ENCODE results near the gene RERE.
A peak's percentile ranks its signal among the peaks of the same experiment; 100 is the strongest.

The RERE gene

DNA sequence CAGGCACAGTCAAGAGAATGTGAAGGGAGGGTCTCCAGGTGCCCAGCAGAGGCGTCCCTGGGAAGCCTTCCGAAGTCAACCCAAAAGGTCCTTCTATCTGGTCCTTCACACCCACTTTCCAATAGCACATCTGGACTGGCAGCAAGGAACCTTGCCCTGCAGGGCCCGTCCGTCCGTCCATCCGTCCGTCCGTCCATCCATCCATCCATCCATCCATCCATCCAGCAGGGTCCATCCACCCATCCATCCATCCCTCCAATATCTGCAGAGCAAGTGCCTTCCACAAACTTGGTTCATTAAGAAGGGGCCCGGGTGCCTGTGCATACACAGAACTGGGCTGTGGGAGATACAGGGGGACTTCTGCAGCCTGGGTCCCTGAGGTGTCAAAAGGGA is 468.0 kb downstream of the RERE start:
- no peak for DNase-seq (ENCODE audit: low spot score)

DNA sequence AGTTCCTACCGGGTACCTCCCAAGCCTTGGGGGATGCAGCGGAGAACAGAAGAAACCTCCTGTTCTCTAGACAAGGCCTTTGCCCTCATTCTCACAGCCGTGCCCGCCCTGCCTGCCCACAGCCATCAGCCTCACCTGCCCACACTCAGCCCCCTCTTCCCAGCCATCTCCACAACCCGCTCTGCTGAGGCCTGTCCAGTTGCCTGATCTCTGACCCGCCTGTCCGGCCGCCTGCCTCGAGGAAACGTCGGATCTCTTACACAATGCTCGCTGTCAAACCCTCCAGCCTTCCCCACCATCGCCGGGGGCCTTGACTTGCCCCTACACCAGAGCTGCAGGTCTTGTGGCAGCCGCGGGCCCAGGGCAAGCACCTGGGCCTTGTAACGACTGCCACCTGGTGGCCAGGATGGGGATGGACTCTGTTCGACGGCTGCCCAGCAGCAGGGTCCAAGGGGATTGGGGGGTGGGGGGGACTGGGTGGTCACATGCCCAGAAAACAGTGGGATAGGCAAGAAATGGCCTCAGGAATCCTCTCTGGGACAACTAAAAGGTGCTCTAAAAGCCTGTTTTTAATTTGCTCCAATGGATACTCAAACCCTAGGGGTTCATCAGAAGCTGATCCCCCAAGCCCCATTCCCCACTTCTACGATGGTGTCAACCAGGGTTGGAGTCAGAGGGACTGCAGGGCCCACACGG is 468.5 kb downstream of the RERE start:
- peak; percentile 98 for DNase-seq (ENCODE audit: low spot score)

DNA sequence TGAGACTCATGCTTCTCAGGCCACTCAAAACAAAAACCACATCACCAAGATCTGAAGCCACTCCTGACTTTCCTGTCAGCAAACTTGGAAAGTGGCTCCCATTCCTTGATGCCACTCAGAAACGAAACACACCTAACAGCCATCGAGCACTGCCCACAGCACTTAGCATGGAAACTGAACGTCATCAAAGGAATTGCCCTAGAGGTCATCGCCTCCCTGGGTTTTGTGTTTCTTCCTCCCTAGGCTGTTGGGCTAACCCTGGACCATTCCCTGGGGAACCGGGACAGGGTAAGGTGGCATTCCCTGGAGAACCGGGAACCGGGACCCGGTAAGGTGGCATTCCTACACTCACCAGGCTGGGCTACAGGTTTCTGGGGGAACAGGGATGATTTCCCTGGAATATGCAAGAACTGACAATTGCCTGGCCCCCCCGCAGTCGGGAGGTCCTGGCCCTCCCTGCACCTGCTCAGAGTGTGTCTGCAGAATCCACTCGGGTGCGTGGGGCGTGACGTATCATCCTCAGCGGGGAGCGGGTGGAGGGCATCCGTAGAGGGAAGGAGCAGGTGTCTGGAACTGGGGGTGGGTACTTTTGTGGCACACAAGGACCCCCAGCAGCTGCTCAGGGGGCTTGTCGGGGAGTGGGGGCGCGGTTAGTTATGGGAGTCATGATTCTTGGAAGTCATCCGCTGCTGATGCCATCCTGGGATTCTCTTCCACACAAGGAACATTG is 469.2 kb downstream of the RERE start:
- no peak for DNase-seq (ENCODE audit: low spot score)

DNA sequence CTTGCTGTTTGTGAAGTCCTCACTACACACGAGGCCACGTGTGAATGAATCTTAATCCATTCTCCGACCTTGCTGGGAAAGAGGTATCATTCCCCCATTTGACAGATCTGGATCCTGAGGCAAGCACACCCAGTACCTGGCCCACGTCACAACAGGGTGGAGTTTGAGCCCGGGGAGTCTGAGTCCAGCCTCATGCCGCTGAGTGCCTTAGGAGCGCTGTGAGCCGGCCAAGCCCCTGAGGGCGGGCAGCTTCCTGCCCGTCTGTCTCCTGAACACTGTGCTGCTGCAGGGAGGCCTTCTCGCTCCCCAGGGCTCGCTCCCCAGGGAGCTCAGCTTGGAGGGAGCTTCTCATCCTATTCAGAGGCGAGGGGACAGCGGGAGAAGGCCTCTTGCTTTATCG is 469.8 kb downstream of the RERE start:
- DNase-seq (ENCODE audit: low spot score) = no peak

DNA sequence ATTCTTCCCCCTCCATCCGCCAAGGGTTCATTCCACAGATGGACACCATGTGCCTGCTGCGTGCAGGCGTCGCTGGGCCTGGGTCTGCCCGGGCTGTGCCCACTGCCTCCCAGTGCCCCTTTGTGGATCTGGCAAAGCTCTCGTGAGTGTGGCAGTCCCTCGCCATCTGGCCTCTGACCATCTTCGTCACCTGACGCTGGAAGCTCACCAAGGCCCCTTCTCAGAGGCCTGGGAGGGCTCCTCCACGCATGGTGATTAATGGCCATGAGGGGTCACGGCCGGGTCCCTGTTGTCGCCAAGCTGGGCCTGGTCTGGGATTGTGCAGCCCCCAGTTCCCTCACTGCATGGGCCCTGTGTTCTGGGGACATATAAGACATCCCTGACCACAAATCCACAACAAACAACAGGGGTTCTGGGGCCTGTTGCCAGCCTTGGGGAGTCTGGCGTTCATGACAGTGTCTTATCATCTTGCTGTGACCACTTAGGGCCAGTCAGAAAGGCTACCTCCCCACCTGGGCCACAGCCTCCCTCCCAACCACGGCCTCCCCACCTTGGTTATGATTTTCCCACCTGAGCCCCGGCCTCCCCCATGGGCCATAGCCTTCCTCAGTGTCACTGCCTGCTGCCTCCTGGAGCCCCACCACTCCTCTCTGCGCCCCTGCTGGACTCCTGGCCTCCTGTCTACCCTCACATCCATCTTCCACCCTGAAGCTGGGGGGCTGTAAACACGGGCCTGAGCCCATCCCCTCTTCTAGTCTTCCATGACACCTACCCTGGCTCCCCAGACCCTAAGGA is 471.6 kb downstream of the RERE start:
- no peak for DNase-seq (ENCODE audit: low spot score)

DNA sequence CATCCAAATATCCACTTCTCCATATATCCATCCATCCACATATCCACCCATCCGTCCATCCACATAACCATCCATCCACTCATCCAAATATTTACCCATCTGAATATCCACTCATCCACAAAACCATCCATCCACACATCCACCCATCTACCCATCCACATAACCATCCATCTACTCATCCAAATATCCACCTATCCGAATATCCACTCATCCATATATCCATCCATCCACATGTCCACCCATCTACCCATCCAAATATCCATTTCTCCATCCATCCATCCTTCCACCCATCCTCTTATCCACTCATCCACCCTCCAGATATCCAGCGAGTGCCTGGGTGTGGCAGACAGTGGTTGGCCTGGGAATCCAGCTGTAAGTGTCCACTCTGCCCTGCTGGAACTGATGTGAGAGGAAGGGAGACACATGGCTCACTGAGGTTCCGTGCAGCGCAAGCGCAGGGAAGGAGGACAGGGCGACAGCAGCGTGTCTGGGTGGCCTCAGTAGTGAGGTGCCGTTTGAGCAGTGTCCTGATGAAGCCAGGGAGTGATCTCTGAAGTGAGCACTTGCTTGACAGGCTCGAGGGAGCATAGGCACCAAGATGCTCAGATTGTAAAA is 472.4 kb downstream of the RERE start:
- DNase-seq (ENCODE audit: low spot score) = no peak

DNA sequence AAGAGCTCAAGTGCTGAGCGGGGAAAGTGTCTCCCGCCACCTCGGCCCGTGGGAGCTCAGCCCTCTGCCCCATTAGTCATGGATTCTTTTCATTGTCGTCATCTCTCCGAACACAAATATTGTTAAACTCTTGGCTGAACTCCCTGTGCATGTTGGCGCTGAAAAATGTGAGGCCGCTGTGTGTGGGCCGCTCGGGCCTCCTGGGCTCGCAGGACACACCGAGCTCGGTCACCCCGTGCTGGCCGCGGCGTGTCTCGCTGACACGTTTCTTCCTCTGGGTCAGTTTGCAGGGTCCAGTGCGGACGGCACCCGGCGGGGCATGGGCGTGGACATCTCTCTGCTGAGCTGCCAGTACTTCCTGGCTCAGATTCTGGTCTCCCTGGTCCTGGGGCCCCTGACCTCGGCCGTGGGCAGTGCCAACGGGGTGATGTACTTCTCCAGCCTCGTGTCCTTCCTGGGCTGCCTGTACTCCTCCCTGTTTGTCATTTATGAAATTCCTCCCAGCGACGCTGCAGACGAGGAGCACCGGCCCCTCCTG is 473.9 kb downstream of the RERE start:
- DNase-seq (ENCODE audit: low spot score) = no peak

DNA sequence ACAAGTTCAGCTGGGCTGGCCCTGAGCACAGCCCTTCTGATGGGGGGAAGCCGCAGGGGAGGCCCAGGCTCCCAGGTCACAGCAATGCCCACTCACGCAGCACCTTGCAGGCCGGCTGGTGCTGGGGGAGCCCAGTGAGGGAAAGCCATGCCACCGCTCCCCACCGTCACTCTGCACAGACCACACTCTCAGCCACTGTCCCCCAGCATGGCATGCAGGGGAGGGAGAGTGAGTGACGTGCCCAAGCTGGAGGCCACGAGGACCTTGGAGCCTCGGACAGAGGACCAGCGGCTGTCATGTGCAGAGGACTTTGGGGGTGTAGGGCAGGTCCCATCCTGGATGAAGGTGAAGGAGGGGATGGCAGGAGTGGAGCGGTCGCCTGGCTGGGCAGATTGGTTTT is 474.4 kb downstream of the RERE start:
- DNase-seq (ENCODE audit: low spot score) = no peak

DNA sequence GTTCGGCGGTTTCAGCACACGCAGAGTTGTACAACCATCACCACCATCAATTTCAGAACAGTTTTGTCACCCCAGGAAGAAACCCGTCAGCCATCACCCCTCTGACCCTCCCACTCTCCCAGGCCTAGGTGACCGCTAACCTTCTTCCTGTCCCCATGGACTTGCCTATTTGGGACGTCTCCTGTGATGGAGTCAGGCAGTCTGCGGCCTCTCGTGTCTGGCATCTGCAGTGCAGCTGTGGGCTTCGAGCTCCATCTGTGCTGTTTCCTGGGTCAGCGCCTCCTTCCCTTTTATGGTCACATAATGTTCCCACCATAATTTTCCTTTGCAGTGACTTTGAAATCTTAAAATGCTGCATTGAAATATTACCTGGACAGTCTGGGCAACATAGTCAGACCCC is 475.1 kb downstream of the RERE start:
- DNase-seq (ENCODE audit: low spot score) = no peak

DNA sequence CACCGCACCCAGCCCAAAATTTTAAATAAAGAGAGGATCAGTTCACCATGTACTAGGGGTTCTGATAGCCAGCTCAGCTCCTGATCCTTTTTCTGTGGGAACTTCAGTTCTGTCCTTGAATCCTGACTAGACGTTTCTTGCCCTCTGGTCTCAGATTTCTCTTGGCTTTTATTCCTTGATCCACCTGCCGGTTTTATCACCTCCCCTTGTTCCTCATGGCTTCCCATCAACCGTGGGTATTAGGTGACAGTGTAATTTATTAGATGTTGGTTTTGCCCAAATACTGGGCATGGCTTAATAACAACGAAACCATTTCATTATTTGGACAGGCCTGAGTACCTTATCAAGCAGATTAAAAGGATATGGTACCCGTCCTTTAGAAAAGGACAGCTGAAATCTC is 477.0 kb downstream of the RERE start:
- DNase-seq (ENCODE audit: low spot score) = no peak

DNA sequence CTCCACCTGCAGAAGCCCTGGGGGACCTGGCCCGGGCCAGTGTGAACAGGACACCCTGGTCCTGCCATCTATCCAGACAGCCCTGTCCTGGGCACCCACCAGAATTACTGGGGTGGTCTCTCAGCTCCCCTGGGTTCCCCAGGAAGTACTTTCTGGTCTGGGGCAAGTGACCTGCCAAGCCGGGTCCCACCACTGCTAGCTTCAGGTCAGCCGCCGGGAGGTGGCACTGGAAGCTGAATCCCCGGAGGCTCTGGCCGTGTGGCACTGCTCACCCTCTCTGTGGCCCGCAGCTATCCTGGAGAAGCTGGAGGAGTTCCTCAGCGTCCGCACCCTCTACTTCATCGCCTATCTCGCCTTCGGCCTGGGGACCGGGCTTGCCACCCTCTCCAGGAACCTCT is 478.2 kb downstream of the RERE start:
- no peak for DNase-seq (ENCODE audit: low spot score)

DNA sequence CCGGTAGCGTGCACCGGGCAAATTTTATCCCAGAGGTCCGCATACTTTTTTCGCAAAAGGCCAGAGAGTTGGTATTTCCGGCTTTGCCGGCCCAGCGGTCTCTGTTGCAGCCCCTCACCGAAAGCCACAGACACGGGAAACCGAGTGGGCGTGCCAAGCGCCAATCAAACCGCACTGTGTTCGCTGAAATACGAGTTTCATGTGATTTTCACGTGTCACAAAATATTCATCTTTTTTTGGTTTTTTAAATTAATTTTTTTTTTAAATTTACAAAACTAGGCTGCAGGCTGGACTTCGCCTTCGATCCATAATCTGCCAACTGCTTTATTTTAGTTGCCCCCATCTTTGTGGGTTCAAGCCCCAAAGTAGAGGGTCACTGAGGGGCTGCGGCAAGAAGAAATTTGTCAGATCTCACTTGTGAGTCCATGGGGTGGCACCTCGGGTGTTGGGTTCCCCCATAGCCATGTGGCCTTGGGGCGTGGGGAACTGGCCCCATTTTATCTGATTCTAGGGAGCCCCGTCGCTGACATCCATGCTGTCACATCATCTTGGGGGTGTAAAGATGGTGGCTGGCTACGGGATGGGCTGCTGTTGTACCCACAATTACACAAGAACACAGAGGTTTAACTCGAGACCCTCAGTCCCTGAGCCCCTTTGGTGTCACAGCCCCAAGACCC is 478.8 kb downstream of the RERE start:
- DNase-seq (ENCODE audit: low spot score) = no peak

DNA sequence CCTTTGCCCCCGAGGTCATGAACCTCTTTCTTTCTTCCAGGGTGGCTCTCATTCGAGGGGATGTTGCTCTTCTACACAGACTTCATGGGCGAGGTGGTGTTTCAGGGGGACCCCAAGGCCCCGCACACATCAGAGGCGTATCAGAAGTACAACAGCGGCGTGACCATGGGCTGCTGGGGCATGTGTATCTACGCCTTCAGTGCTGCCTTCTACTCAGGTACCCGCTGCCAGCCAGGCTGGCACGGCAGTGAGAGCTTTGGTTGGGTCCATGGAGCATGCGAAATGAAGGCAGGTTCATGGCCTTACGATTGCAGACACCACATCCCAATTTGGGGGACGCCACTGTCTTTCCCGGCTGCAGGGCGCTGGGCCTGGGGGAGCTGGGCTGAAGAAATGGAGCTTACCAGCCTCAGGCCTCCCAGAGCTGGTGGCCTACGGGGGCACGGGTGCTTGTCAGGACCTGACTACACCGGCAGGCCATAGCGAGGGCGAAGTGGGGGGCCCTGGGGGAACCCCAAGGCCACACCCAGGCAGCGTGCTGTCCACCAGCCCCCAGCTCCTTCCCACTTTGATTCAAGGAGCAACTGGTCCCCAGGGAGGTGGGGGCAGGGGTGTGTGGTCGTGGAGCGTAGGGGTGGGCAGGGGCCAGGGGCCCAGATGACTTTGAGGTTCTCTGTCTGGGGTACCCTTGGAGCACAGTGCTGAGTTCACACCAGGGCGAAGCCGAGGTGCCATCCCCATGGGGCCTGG is 479.5 kb downstream of the RERE start:
- no peak for DNase-seq (ENCODE audit: low spot score)

DNA sequence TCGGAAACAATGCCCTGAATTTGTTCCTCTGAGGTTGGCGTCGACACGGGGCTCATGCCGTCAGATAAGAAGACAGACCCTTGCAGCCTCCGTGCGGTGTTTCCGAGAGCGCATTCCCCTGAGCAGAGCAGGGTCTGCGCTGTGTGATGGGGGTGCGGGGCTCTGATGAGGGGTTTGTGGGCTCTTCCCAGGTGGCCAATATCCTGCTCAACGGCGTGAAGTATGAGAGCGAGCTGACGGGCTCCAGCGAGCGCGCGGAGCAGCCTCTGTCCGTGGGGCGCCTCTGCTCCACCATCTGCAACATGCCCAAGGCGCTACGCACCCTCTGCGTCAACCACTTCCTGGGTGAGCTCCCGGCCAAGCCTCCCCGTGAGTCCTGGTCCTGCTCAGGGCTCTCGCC is 482.2 kb downstream of the RERE start:
- no peak for DNase-seq (ENCODE audit: low spot score)

DNA sequence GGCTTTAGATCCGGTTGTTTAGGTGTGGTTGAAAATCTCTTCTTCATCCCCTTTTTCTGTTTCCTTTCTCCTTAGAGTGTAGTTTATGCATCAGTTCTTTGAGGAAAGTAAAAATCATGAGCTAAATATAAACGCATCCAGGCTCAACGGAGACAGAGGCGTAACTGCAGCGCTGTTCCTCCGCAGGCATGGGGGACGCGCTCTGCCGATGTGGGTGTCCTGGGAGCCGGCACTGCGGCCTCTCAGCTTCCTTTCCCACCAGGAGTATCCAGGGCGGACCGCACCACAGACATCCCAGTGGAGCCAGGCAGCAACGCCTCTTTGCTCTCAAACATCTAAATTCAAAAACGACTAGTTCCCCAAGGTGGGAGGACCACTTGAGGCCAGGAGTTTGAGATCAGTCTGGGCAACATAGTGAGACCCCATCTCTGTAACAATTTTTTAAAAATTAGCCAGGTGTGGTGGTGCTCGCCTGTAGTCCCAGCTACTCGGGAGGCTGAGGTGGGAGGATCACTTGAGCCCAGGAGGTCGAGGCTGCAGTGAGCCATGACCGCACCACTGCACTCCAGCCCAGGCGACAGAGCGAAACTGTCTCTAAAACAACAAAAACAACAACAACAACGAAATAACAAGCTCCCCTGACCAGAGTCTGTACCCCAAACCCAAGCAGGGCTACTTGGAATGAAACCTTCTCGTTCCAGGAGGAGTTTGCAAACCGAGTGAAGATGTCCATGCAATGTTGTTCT is 483.2 kb downstream of the RERE start:
- DNase-seq (ENCODE audit: low spot score) = no peak

DNA sequence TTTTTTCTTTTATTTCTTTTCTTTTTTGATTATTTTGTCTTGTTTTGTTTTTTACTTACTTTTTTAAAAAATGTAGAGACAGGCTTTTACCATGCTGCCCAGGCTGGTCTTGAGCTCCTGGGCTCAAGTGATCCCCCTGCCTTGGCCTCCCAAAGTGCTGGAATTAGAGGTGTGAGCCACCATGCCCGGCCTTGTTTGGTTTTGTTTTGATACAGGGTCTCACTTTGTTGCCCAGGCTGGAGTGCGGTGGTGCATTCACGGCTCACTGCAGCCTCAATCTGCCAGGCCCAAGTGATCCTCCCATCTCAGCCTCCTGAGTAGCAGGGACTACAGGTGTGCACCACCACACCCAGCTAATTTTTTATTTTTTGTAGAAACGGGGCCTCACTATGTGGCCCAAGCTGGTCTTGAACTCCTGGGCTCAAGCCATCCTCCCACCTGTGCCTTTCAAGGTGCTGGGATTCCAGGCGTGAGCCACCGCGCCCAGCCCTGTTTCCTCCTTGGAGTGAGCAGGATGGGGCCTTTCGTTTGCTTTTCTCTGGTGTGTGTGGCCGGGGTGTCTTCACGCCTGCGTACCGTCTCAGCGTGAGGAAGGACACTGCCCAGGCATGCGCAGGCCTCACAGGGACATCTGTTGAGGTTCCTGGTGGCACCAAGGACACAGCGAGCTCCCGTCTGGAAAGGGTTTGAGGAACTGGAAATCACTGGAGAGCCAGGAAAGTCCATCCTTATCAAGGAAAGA is 484.0 kb downstream of the RERE start:
- DNase-seq (ENCODE audit: low spot score) = no peak

DNA sequence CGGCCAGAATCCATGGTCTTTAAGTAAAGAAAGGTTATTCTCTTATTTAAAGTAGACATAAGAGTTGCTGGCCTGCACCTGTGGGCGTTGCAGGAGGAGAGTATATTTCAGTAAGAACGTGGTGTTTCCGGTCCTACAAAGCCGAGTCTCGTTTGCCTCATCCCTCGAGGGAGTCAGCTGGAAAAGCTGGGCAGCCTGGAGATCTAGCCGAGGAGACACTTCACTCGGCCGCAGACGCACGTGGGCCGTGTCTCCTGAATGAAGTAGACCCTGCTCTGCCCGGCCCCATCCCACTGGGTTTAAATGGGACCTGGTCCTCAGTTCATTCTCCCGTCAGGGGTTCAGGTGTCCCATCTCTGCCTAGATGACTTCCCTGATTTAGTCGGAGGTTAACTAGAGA is 484.6 kb downstream of the RERE start:
- DNase-seq (ENCODE audit: low spot score) = no peak

DNA sequence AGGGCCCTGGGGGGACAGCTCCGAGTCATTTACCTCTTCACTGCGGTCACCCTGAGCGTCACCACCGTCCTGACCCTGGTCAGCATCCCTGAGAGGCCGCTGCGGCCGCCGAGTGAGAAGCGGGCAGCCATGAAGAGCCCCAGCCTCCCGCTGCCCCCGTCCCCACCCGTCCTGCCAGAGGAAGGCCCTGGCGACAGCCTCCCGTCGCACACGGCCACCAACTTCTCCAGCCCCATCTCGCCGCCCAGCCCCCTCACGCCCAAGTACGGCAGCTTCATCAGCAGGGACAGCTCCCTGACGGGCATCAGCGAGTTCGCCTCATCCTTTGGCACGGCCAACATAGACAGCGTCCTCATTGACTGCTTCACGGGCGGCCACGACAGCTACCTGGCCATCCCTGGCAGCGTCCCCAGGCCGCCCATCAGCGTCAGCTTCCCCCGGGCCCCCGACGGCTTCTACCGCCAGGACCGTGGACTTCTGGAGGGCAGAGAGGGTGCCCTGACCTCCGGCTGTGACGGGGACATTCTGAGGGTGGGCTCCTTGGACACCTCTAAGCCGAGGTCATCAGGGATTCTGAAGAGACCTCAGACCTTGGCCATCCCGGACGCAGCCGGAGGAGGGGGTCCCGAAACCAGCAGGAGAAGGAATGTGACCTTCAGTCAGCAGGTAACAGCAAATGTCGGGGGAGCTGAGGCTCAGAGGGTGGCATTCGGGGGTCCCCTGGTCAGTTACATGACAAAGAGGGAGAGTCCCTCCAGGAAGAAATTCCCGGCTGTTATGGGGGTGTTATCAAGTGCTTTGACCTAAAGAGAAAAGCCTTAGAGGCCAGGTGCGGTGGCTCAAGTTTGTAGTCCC is 486.9 kb downstream of the RERE start:
- no peak for DNase-seq (ENCODE audit: low spot score)

DNA sequence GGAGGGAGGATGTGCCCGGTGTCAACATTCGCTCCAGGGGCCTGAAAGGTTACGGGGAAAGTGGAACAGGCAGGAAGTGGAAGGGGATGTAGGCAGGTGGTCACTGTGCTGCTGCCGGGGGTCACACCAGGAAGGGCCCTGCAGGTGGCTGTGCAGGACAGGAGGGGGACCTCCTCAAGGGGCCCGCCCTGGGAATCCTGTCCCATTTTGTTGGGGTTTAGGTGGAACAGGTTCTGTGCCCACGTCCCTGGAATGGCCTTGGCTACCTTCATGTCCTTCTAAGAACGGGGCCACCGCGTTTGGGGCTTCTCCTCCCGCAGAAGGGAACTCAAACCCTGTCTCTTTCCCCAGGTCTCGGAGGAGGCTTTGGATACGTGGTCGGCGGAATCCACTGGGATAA is 487.6 kb downstream of the RERE start:
- DNase-seq (ENCODE audit: low spot score) = no peak

All from iPS-NIHi11 (cell line).